Mesodermal cell (in vitro differentiated cells): Measurements from ENCODE around the gene ST7.

Source experiments
- H3K27ac ChIP-seq: 2 replicates; pipeline ENCODE4 v1.7.0; 2013; ENCODE audit warnings: mild to moderate bottlenecking, low read depth, low read length, moderate library complexity; ENCODE audit not compliant: severe bottlenecking
- H3K36me3 ChIP-seq: 2 replicates; pipeline ENCODE4 v1.7.1; 2013; ENCODE audit warnings: mild to moderate bottlenecking, low read length, moderate library complexity; ENCODE audit not compliant: control insufficient read depth, insufficient read depth
- H3K4me1 ChIP-seq: one replicate; pipeline ENCODE4 v1.7.1; 2013; ENCODE audit warnings: mild to moderate bottlenecking, low read length; ENCODE audit not compliant: insufficient read depth, control insufficient read depth, poor library complexity, severe bottlenecking
- H3K4me3 ChIP-seq: 2 replicates; pipeline ENCODE4 v1.7.0; 2013; ENCODE audit warnings: low read length, control low read depth, mild to moderate bottlenecking; ENCODE audit not compliant: insufficient read depth, poor library complexity, severe bottlenecking; ENCODE audit errors: extremely low read depth
- H3K9me3 ChIP-seq: 2 replicates; pipeline ENCODE4 v1.7.1; 2013; ENCODE audit warnings: mild to moderate bottlenecking, low read length, moderate library complexity; ENCODE audit not compliant: control insufficient read depth
- WGBS, 2 experiments: methylation state at CpG; one replicate each; pipeline ENCODE4 v1.1.5; 2013; ENCODE audit warnings: missing lambda C conversion rate in 2 of 2; ENCODE audit not compliant: insufficient coverage in 2 of 2; 5-methylcytosine and 5-hydroxymethylcytosine counted together

The ST7 gene

GRCh38 chr7:117096330-117096729 is 143.0 kb downstream of the ST7 start:
- H3K36me3 ChIP-seq = no peaks in the 10 kb centered on the region
- no peaks in the 10 kb centered on the region for H3K4me1 ChIP-seq
- 50 to 60% methylated on average over 1 of the region's 4 CpGs for WGBS, 2 experiments
- H3K27ac ChIP-seq = no peak overlapping the region
- no peaks in the 10 kb centered on the region for H3K9me3 ChIP-seq
- H3K4me3 ChIP-seq = no peak overlapping the region

- no peaks in the 10 kb centered on the region for H3K9me3 ChIP-seq
- H3K36me3 ChIP-seq = no peaks in the 10 kb centered on the region
- H3K4me1 ChIP-seq = no peaks in the 10 kb centered on the region
- no peak overlapping the region for H3K27ac ChIP-seq
- no peak overlapping the region for H3K4me3 ChIP-seq
Measured at GRCh38 chr7:117096942-117097341, 143.6 kb downstream of the ST7 start.

- Histone ChIP-seq H3K4me1 (no peaks in the 10 kb centered on the region), H3K36me3 (no peaks in the 10 kb centered on the region), H3K9me3 (no peaks in the 10 kb centered on the region), H3K27ac (no peak overlapping the region), H3K4me3 (no peak overlapping the region)
- 90% methylated on average over 2 to 3 of the region's 5 CpGs for WGBS, 2 experiments
Measured at GRCh38 chr7:117097860-117098259, 144.6 kb downstream of the ST7 start.

- Histone ChIP-seq H3K36me3 (no peaks in the 10 kb centered on the region), H3K9me3 (no peaks in the 10 kb centered on the region), H3K27ac (no peak overlapping the region), H3K4me1 (no peaks in the 10 kb centered on the region), H3K4me3 (no peak overlapping the region)
- no CpG with 5 or more reads among the region's 1 CpG for WGBS, 2 experiments
Measured at GRCh38 chr7:117098457-117098856, 145.2 kb downstream of the ST7 start.

- Histone ChIP-seq H3K9me3 (no peaks in the 10 kb centered on the region), H3K4me3 (no peak overlapping the region), H3K36me3 (no peaks in the 10 kb centered on the region), H3K27ac (no peak overlapping the region), H3K4me1 (no peaks in the 10 kb centered on the region)
- WGBS, 2 experiments = no CpG with 5 or more reads among the region's 2 CpGs
Measured at GRCh38 chr7:117101026-117101425, 147.7 kb downstream of the ST7 start.

- Histone ChIP-seq H3K36me3 (no peaks in the 10 kb centered on the region), H3K4me3 (no peak overlapping the region), H3K9me3 (no peaks in the 10 kb centered on the region), H3K27ac (peak overlapping the region; percentile 41), H3K4me1 (no peaks in the 10 kb centered on the region)
- WGBS, 2 experiments = 78 to 89% methylated on average over 3 to 5 of the region's 5 CpGs
Measured at GRCh38 chr7:117110480-117111315, 157.4 kb downstream of the ST7 start.

GRCh38 chr7:117111535-117111934 is 158.2 kb downstream of the ST7 start:
- no peaks in the 10 kb centered on the region for H3K4me1 ChIP-seq
- H3K27ac ChIP-seq = no peak overlapping the region
- H3K4me3 ChIP-seq = no peak overlapping the region
- H3K9me3 ChIP-seq = no peaks in the 10 kb centered on the region
- H3K36me3 ChIP-seq = no peaks in the 10 kb centered on the region
- WGBS, 2 experiments = no CpG with 5 or more reads among the region's 1 CpG

- WGBS, 2 experiments = 85 to 89% methylated on average over 4 of the region's 4 CpGs
- Histone ChIP-seq H3K36me3 (no peaks in the 10 kb centered on the region), H3K9me3 (no peaks in the 10 kb centered on the region), H3K27ac (no peak overlapping the region), H3K4me1 (no peaks in the 10 kb centered on the region), H3K4me3 (no peak overlapping the region)
Measured at GRCh38 chr7:117112640-117113039, 159.3 kb downstream of the ST7 start.

GRCh38 chr7:117113871-117114270 is 160.6 kb downstream of the ST7 start:
- 87 to 100% methylated on average over 2 of the region's 4 CpGs for WGBS, 2 experiments
- Histone ChIP-seq H3K4me1 (no peaks in the 10 kb centered on the region), H3K9me3 (no peaks in the 10 kb centered on the region), H3K4me3 (no peak overlapping the region), H3K36me3 (no peaks in the 10 kb centered on the region), H3K27ac (no peak overlapping the region)

GRCh38 chr7:117114272-117114671 is 161.0 kb downstream of the ST7 start:
- no peaks in the 10 kb centered on the region for H3K36me3 ChIP-seq

GRCh38 chr7:117116211-117116610 is 162.9 kb downstream of the ST7 start:
- H3K36me3 ChIP-seq = no peaks in the 10 kb centered on the region
- no peak overlapping the region for H3K27ac ChIP-seq
- 100% methylated on average over 1 of the region's 2 CpGs; no CpG with 5 or more reads in 1 of the 2 experiments for WGBS, 2 experiments
- H3K4me1 ChIP-seq = no peaks in the 10 kb centered on the region
- H3K4me3 ChIP-seq = no peak overlapping the region
- H3K9me3 ChIP-seq = no peaks in the 10 kb centered on the region

More at GRCh38 chr7:117114272-117114671, 161.0 kb downstream of the ST7 start:
- Histone ChIP-seq H3K4me1 (no peaks in the 10 kb centered on the region), H3K4me3 (no peak overlapping the region), H3K9me3 (no peaks in the 10 kb centered on the region), H3K27ac (no peak overlapping the region)
- 100% methylated on average over 1 of the region's 1 CpG; no CpG with 5 or more reads in 1 of the 2 experiments for WGBS, 2 experiments
